ENCODE data around the gene NOP14. TPM values are rescaled to one million over a fixed set of nuclear protein-coding genes. Genes with fewer than 3 reads are reported as not detected.
A peak's percentile ranks its signal among the peaks of the same experiment; 100 is the strongest.
"Not testable (repeated sequence)": the region's sequence is repeated elsewhere in the genome, so short reads cannot be mapped to it uniquely, and the experiment has no call there.

Gene NOP14
- total RNA-seq, 2 experiments from 2014 or later, result 47.9 to 81.0 TPM

- CTCF ChIA-PET, result interaction anchor here (0.7 to 2.6 kb wide), 6 partner anchors 8 to 159 kb away, joined by 3 to 5 read pairs (median 3); no protein-coding TSS in a partner anchor
- Mint-ChIP-seq H3K36me3 (peaks cover 56% of the 10 kb centered on the region), H3K27ac (peak overlapping the region; percentile 70), H3K27me3 (no peaks in the 10 kb centered on the region), H3K4me3 (no peak overlapping the region), H3K4me1 (peaks cover 35% of the 10 kb centered on the region), H3K9me3 (ENCODE audit: low read depth) (peaks cover 3% of the 10 kb centered on the region)
- no peak for DNase-seq
- ATAC-seq, result no peak
Observed at GRCh38 chr4:2923141-2923551, 40.1 kb downstream of the NOP14 start.

- Mint-ChIP-seq H3K4me1 (peaks cover 35% of the 10 kb centered on the region), H3K36me3 (peaks cover 58% of the 10 kb centered on the region), H3K27ac (peak overlapping the region; percentile 70)
- not testable (repeated sequence) for H3K27me3 Mint-ChIP-seq; ATAC-seq; H3K4me3 Mint-ChIP-seq; H3K9me3 Mint-ChIP-seq (ENCODE audit: low read depth)
- peak; percentile 79 for DNase-seq
- CTCF ChIA-PET, result interaction anchor here (0.7 to 2.6 kb wide), 6 partner anchors 12 to 159 kb away, joined by 3 to 5 read pairs (median 3); no protein-coding TSS in a partner anchor
Observed at GRCh38 chr4:2922453-2923101, 40.6 kb downstream of the NOP14 start.

DNA sequence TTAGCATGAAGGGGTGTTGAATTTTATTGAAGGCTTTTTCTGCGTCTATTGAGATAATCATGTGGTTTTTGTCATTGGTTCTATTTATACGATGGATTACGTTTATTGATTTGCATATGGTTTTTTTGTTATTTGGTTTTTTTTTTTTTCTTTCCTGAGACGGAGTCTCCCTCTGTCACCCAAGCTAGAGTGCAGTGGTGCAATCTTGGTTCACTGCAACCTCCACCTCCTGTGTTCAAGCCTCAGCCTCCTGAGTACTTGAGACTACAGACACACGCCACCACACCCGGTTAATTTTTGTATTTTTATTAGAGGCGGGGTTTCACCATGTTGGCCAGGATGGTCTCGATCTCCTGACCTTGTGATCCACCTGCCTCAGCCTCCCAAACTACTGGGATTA lies 44.5 kb downstream of the NOP14 start:
- H3K4me1 Mint-ChIP-seq, result peaks cover 43% of the 10 kb centered on the region
- H3K4me3 Mint-ChIP-seq; DNase-seq; CTCF ChIA-PET; ATAC-seq; H3K9me3 Mint-ChIP-seq (ENCODE audit: low read depth); H3K27me3 Mint-ChIP-seq; H3K27ac Mint-ChIP-seq: not testable (repeated sequence)
- peaks cover 66% of the 10 kb centered on the region for H3K36me3 Mint-ChIP-seq

DNA sequence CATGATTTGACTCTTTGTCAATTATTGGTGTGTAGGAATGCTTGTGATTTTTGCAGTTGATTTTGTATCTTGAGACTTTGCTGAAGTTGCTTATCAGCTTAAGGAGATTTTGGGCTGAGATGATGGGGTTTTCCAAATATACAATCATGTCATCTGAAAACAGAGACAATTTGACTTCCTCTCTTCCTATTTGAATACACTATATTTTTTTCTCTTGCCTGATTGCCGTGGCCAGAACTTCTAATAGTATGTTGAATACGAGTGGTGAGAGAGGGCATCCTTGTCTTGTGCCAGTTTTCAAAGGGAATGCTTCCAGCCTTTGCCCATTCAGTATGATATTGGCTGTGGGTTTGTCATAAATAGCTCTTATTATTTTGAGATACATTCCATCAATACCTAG lies 44.9 kb downstream of the NOP14 start:
- H3K4me1 Mint-ChIP-seq, result peaks cover 41% of the 10 kb centered on the region
- H3K9me3 Mint-ChIP-seq (ENCODE audit: low read depth); H3K27me3 Mint-ChIP-seq; ATAC-seq; CTCF ChIA-PET; DNase-seq; H3K4me3 Mint-ChIP-seq; H3K27ac Mint-ChIP-seq: not testable (repeated sequence)
- H3K36me3 Mint-ChIP-seq, result peaks cover 66% of the 10 kb centered on the region

DNA sequence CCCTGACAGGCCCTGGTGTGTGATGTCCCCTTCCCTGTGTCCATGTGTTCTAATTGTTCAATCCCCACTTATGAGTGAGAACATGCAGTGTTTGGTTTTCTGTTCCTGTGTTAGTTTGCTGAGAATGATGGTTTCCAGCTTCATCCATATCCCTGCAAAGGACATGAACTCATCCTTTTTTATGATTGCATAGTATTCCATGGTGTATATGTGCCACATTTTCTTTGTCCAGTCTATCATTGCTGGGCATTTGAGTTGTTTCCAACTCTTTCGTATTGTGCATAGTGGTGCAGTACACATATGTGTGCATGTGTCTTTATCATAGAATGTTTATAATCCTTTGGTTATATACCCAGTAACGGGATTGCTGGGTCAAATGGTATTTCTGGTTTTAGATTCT lies 46.5 kb downstream of the NOP14 start:
- H3K27ac Mint-ChIP-seq; H3K9me3 Mint-ChIP-seq (ENCODE audit: low read depth); H3K27me3 Mint-ChIP-seq; H3K4me3 Mint-ChIP-seq; DNase-seq; ATAC-seq; CTCF ChIA-PET: not testable (repeated sequence)
- peaks cover 25% of the 10 kb centered on the region for H3K4me1 Mint-ChIP-seq
- peaks cover 66% of the 10 kb centered on the region for H3K36me3 Mint-ChIP-seq

DNA sequence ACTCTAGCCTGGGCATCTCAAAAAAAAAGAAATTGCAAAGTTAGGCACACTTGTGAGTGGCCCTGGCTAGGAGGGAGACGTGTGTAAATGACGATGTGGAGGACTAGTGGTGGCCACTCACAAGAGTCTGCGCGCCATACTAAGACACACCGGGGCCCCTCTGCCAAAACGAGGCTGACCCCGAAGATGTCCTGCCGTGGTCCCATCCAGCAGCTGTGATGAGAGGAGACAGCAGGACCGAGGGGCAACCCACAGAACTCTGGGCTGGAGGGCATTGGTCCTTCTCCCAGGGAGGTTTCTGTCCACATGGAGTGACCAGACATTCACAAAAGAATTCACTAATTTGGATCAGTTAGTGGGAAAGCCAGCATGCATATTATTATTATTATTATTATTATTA lies 47.4 kb downstream of the NOP14 start:
- ATAC-seq (no peak), DNase-seq (no peak)
- Mint-ChIP-seq H3K27ac (no peak overlapping the region), H3K4me3 (no peak overlapping the region), H3K4me1 (peaks cover 19% of the 10 kb centered on the region), H3K9me3 (ENCODE audit: low read depth) (peaks cover 3% of the 10 kb centered on the region), H3K27me3 (no peaks in the 10 kb centered on the region), H3K36me3 (peaks cover 63% of the 10 kb centered on the region)
- CTCF ChIA-PET, result no interaction called here

GRCh38 chr4:2914256-2915126 lies 48.7 kb downstream of the NOP14 start:
- ATAC-seq (peak; percentile 75), DNase-seq (peak; percentile 72)
- Mint-ChIP-seq H3K4me1 (peaks cover 13% of the 10 kb centered on the region), H3K36me3 (peaks cover 58% of the 10 kb centered on the region), H3K9me3 (ENCODE audit: low read depth) (no peaks in the 10 kb centered on the region), H3K4me3 (no peak overlapping the region), H3K27ac (peak overlapping the region; percentile 3), H3K27me3 (no peaks in the 10 kb centered on the region)
- CTCF ChIA-PET, result interaction anchor here (0.8 to 1.1 kb wide), 2 partner anchors 9 to 44 kb away, joined by 3 read pairs; no protein-coding TSS in a partner anchor

DNA sequence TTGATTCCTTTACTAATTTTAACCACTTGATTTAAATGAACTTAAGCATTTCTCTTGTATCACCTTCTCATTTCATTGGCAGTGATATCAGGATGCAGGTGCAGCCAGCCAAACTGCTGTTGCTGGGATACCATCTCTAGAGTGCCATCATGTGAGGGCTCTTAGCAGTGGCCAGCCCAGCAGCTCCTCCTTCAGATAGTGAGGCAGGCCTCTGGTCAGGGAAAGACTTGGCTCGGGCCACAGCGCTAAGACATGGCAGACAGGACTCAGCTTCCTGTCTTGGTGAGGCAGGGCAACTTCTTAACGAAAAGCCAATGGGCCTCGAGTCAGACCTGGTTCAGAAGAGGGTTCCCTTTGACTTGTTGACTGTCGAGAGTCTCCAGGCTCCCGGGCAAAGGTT lies 50.0 kb downstream of the NOP14 start:
- no peaks in the 10 kb centered on the region for H3K9me3 Mint-ChIP-seq (ENCODE audit: low read depth)
- H3K4me1 Mint-ChIP-seq, result peaks cover 13% of the 10 kb centered on the region
- H3K27ac Mint-ChIP-seq, result no peak overlapping the region
- H3K4me3 Mint-ChIP-seq, result no peak overlapping the region
- no peaks in the 10 kb centered on the region for H3K27me3 Mint-ChIP-seq
- DNase-seq (no peak), ATAC-seq (no peak)
- peaks cover 56% of the 10 kb centered on the region for H3K36me3 Mint-ChIP-seq
- CTCF ChIA-PET, result interaction anchor here (1.2 to 1.6 kb wide), 2 partner anchors 19 to 41 kb away, joined by 3 read pairs; no protein-coding TSS in a partner anchor

- H3K27me3 Mint-ChIP-seq, result no peaks in the 10 kb centered on the region
- ATAC-seq (no peak), DNase-seq (no peak)
- peaks cover 19% of the 10 kb centered on the region for H3K4me1 Mint-ChIP-seq
- H3K36me3 Mint-ChIP-seq, result peaks cover 52% of the 10 kb centered on the region
- H3K9me3 Mint-ChIP-seq (ENCODE audit: low read depth), result no peaks in the 10 kb centered on the region
- H3K4me3 Mint-ChIP-seq, result no peak overlapping the region
- CTCF ChIA-PET, result interaction anchor here (1.5 to 1.6 kb wide), 2 partner anchors 21 to 148 kb away, joined by 3 to 8 read pairs; no protein-coding TSS in a partner anchor
- H3K27ac Mint-ChIP-seq, result no peak overlapping the region
Observed at GRCh38 chr4:2911868-2912267, 51.3 kb downstream of the NOP14 start.

- no peak for ATAC-seq
- no peak for DNase-seq
- CTCF ChIA-PET, result interaction anchor here (1.3 kb wide), 1 partner anchor 13 kb away, joined by 3 read pairs; no protein-coding TSS in a partner anchor
- Mint-ChIP-seq H3K36me3 (peaks cover 51% of the 10 kb centered on the region), H3K27me3 (no peaks in the 10 kb centered on the region), H3K27ac (no peak overlapping the region), H3K4me1 (peaks cover 33% of the 10 kb centered on the region), H3K9me3 (ENCODE audit: low read depth) (no peaks in the 10 kb centered on the region), H3K4me3 (no peak overlapping the region)
Observed at GRCh38 chr4:2910409-2910808, 52.8 kb downstream of the NOP14 start.

DNA sequence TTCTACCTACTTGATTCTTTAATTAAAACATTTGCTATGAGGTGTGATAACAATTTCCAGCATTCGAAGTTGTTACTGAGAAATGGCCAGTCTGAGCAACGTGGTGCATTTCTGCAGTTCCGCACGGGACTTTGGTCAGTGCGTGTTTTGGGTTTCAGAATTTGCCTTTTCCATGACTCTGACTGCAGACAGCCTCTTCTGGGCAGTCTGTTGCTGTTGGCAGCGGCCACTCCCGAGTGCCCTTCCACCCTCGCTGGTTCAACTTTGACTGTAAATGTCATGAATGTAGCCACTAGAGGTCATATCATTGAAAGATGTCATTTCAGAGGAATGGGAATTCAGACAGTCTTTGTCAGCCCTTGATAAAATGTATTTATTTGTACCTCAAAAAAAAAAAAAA lies 53.6 kb downstream of the NOP14 start:
- H3K9me3 Mint-ChIP-seq (ENCODE audit: low read depth), result no peaks in the 10 kb centered on the region
- CTCF ChIA-PET, result no interaction called here
- no peaks in the 10 kb centered on the region for H3K27me3 Mint-ChIP-seq
- H3K4me3 Mint-ChIP-seq, result no peak overlapping the region
- DNase-seq (no peak), ATAC-seq (no peak)
- no peak overlapping the region for H3K27ac Mint-ChIP-seq
- peaks cover 51% of the 10 kb centered on the region for H3K36me3 Mint-ChIP-seq
- H3K4me1 Mint-ChIP-seq, result peaks cover 28% of the 10 kb centered on the region

DNA sequence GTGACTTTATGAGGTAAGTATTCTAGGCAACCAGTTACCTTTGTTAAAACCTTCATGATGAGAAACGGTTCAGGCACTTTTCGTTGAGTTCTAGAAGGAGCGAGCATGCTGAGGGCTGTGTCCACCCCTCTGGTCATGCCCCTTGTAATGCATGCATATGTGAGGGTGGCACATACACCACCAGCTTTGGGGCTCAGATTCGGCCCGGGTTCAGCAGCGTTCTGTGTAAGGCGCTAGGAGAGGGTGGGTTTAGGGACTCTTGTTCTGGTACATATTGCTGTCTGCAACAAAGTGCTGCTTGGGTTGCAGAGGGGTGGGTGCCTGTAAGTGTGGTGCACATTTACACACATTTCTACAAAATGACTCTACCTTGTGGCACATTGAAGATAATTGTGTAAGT lies 54.5 kb downstream of the NOP14 start:
- Mint-ChIP-seq H3K27ac (peak overlapping the region; percentile 27), H3K9me3 (ENCODE audit: low read depth) (no peaks in the 10 kb centered on the region), H3K4me1 (peaks cover 22% of the 10 kb centered on the region), H3K36me3 (peaks cover 56% of the 10 kb centered on the region), H3K27me3 (no peaks in the 10 kb centered on the region), H3K4me3 (no peak overlapping the region)
- DNase-seq, result no peak
- CTCF ChIA-PET, result no interaction called here
- no peak for ATAC-seq

DNA sequence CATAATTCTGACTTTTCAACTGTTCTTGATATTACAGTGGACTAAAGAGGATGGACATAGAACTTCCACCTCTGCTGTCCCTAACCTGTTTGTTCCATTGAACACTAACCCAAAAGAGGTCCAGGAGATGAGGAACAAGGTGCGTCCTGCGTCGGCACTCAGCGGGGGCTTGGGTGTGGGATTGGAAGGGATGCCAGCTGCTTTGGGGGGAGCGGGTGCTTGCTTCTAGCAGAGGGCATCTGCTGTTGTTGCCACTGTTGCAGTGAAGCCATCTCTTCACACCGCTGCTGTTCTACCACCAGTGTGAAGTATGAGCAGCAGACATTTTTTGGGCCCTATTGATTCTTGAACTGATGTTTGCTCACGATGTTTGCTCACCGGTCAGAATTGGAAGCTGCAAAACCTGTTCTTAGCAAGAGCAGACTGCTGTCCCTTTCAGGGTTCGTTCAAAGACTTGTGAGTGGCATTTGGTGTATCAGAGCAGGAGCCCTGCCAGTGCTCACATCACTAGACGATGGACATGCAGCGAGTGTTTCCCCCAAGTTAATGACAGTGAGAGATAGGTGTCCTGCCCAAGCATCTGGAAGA lies 55.4 kb downstream of the NOP14 start:
- Mint-ChIP-seq H3K4me3 (no peak overlapping the region), H3K9me3 (ENCODE audit: low read depth) (no peaks in the 10 kb centered on the region), H3K27ac (peak overlapping the region; percentile 4), H3K36me3 (peaks cover 50% of the 10 kb centered on the region), H3K27me3 (no peaks in the 10 kb centered on the region), H3K4me1 (peaks cover 21% of the 10 kb centered on the region)
- CTCF ChIA-PET, result no interaction called here
- ATAC-seq (no peak), DNase-seq (no peak)

Data from activated CD8-positive, alpha-beta memory T cell treated with anti-CD3 and anti-CD28 coated beads, Interleukin-2, amount 10 ng/mL, durations not matched to agents 7 days and 5 days (primary cell).